T-helper 9 cell (primary cell): Measurements from ENCODE around the gene NUDT9.
"Not testable (repeated sequence)": the region's sequence is repeated elsewhere in the genome, so short reads cannot be mapped to it uniquely, and the experiment has no call there.

Source experiments
- DNase-seq: peaks from one replicate; pipeline ENCODE4 v3.0.0-alpha.2; 2020
- total RNA-seq, 2 donors: gene quantifications; one replicate each; lab custom pipeline; 2026; lab: John Stamatoyannopoulos, UW

NUDT9 gene, protein sequence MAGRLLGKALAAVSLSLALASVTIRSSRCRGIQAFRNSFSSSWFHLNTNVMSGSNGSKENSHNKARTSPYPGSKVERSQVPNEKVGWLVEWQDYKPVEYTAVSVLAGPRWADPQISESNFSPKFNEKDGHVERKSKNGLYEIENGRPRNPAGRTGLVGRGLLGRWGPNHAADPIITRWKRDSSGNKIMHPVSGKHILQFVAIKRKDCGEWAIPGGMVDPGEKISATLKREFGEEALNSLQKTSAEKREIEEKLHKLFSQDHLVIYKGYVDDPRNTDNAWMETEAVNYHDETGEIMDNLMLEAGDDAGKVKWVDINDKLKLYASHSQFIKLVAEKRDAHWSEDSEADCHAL
- total RNA-seq = 11.1 to 16.6 reads per million in 2 donors

DNA sequence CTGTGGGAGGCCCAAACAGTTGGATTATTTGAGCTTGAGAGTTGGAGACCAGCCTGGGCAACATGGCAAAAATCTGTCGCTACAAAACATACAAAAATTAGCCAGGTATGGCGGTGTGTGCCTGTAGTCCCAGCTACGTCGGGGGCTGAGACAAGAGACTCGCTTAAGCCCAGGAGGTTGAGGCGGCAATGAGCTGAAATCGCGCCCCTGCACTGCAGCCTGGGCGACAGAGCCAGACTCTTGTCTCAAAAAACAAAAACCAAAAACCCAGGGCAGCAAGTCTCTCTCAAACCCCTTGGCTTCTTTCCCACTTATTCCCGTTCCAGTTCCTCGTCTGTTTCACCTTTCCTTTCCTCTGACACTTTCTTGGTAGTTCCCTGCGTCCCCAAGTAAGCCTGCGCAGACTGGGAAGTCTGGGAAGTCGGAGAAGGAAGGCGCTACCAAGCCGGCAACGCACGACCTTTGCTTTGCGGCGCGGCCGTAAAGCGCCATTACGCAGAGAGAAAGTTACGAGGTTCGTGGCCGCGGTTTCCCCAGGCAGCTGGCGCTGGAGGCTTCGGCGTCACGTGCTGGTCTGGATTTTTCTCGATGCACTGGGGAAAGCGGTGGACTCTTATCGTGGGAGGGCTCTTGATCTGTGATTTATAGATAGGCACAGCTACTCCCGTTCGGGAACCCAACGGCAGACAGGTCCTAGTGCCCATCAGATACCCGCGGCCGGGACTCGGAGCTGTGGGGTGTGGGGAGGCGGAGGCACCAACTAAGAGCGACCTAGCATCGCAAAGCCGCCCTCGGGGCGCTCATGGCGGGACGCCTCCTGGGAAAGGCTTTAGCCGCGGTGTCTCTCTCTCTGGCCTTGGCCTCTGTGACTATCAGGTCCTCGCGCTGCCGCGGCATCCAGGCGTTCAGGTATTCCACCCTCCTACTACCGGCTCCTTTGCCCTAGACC is at the start of gene NUDT9:
TSS of gene NUDT9 (plus strand) at position 470 of the 949 bp plus-strand sequence. CDS start at position 803, 333 bp downstream.
- DNase-seq = peak; percentile 81

DNA sequence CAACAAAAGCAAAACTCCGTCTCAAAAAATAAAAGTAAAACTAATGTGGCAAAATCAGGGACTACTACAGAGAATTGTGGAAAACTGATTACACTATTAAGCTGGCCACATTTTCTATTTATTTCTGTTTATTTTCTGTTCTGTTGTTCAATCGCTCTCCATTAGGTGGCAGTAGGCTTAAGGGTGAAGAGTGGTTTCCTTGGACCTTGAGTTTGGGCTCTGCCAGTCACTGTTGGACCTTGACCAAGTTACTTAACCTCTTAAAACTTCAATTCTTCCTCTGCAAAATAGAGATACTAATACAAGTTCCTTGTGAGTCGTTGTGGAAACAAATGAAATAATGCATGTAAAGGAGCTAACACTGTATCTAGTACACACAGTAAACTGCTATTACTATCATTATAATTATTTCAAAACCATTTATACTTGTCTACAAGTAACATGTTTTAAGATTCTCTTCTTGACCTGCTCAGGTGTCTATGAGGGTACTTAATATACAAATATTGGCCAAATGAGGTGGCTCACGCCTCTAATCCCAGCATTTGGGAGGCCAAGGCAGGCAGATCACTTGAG is 46.6 kb upstream of the NUDT9 start:
- DNase-seq = no peak

DNA sequence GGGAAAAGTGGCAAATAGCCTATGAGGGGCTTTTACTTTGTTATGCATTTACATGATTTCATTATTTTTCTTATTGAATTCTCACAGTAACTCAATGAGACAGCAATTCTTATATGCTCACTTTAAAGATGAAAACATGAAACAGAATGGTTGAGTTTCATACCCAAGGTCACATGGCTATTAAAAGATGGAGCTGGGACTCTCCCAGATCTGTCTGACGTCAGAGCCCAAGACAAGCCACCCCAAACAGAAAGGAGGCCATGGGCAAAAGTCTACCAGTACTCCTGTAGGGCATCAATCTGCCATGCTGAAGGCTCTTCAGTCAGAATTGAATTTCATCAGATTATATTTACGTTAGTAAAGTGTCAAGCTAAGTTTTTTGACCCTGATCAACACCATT is 44.6 kb upstream of the NUDT9 start:
- DNase-seq = no peak

DNA sequence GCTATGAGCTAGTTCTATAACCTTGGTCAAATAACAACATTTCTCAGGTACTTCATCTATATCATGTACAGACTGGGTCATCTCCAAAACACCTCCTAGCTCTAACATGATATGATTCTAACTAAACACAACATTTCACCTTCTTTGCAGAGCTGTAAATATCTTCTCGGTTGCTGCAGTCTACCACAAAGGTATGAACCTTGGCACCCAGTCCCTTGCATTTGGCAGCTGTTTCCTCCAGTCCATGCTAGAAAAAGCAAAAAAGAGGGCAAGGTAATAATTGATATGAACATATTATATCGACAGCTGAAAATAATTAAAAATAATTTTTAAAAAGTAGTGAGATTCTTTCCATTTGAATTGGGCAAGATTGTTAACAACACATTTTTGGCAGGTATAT is 40.3 kb upstream of the NUDT9 start:
- DNase-seq = no peak

DNA sequence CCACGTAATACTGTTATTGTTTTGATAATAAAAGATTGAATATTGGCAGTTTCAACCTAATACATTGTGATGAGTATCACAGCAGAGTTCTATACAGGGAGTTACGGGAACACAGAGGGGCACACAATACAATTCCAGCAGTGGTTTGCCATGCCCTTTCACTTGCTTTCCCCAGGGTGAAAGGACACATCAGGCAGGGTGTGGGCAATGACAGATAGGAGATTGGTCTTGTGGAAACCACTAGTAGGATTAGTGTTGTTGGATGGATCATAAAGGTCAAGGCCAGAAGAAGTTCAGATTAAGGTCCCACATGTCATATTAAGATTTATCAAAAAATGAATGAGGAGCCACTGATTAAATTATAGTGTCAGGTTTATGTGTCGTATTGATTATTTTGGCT is 39.4 kb upstream of the NUDT9 start:
- DNase-seq = no peak

DNA sequence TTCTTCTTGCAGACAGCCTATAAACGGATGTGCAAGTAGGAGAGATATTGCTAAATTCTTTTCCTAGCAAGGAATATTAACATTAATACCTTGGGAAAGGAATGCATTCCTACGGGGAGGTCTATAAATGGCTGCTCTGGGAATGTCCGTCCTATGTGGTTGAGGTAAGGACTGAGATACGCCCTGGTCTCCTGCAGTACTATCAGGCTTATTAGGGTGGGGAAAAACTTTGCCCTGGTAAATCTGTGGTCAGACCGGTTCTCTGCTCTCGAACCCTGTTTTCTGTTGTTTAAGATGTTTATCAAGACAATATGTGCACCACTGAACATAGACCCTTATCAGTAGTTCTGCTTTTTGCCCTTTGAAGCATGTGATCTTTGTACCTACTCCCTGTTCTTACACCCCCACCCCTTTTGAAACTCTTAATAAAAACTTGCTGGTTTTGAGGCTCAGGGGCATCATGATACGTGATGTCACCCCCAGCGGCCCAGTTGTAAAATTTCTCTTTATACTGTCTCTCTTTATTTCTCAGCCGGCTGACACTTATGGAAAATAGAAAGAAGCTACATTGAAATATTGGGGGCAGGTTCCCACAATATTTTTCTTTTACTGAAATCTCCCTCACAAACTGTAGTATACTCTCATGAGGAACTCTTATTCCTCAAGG is 37.8 kb upstream of the NUDT9 start:
- DNase-seq = not testable (repeated sequence)

DNA sequence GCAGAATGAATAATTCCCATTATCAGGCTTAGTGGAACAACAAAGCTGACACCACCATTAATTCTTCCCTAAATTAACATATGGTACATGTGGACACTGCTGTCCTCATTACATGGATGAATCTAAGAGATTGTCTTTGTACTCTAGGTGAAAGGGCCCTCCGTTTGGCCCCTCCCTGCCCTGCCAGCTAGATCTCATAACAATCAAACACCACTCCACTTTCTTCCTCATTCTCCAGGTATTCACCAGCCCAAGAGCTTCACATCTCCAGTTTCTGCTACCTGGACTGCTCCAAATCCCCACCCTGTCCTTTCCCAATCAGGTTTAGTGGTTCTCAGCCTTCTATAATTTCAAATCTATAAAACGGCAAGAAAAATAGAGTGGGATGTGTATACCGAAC is 35.1 kb upstream of the NUDT9 start:
- DNase-seq = no peak

DNA sequence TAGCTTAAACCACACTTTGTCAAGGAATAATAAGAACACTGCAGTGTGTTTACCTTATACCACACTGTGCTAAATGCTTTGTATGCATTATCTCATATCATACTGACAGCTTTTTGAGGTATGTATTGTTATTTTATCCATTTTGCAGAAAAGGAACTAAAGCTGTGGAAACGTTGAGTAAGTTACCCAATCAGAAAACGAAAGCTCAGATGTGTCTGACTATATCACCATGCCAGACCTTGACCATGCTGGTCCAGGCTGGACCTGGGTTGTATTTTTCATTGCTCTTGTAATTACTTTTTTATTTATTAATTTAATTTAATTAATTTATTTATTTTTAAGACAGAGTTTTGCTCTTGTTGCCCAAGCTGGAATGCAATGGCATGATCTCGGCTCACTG is 33.5 kb upstream of the NUDT9 start:
- DNase-seq = no peak

DNA sequence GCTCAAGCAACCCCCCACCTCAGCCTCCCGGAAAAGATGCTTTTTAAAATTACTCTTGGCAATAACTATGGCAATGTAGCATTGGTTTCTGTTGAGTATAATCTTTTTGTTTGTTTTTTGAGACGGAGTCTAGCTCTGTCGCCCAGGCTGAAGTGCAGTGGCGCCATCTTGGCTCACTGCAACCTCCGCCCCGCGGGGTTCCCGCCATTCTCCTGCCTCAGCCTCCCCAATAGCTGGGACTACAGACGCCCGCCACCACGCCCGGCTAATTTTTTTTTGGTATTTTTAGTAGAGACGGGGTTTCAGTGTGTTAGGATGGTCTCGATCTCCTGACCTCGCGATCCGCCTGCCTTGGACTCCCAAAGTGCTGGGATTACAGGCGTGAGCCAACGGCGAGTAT is 32.3 kb upstream of the NUDT9 start:
- DNase-seq = not testable (repeated sequence)

DNA sequence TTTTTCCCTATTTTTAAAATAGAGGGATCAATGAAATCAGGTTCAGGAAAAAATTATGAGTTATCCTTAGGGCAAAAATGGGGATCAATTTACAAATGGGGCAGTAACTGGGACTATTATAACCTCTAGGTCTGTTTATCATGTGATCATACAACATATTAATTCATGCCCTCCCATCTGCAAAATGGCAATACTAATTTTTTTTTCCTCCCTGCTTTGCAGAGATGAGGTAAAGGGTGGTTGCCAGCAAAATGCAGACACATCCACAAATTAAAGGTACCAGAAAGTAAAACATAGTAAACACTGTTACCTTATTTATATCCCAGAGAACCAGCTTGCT is 31.9 kb upstream of the NUDT9 start:
- DNase-seq = no peak

DNA sequence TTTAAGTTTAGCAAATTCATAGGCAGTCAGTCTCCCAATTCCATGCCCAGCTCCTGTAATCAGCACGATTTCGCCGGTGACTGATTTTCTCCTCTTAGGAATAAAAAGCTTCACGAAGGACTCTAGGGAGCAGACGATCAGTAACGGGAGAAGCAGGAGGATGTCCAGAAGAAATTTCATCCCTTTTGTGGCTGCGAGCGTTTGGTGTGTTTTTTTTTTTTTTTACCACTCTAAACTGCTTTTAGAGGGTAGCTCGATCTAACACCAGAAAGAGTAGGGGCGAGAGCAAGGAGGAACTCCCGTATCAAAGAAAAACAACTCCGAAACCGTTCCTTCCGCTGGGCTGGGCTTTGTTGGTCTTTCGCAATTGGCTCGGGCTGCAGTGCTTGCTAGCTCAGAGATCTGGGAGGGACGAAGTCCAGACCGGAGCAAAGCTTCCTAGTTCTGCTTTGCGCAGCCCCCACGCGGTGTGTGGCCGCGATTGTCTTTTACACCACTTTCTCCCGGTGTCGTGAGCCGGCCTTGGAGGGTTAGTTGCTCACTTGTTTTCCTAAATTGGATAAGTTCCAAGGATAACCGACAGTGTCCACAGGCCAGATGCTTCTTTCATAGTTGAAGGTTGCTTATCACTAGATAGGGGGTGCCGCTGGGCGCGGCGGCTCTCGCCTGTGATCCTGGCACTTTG is 31.3 kb upstream of the NUDT9 start, which contains the start of gene HSD17B11:
TSS of gene HSD17B11 (minus strand) at position 298 of the 685 bp plus-strand sequence. CDS start at position 180, 118 bp downstream.
- DNase-seq = peak; percentile 68

DNA sequence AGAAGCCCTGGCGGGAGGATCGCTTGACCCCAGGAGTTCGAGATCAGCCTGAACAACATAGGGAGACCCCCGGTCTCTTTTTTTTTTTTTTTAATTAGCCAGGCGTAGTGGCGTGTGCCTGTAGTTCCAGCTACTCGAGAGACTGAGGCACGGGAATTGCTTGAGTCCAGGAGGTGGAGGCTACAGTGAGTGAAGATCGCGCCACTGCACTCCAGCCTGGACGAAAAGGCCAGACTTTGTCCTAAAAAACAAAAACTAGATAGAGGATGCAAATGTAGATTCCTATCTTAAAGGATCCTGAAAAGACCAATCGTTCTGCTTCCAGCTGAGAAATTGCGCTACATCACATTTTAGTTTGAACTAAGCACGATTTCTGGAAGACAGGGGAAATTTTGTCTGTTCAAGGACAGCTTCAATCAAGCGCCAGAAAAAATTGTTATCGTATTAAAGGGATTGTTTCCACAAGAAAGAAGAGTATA is 30.8 kb upstream of the NUDT9 start:
- DNase-seq = no peak

DNA sequence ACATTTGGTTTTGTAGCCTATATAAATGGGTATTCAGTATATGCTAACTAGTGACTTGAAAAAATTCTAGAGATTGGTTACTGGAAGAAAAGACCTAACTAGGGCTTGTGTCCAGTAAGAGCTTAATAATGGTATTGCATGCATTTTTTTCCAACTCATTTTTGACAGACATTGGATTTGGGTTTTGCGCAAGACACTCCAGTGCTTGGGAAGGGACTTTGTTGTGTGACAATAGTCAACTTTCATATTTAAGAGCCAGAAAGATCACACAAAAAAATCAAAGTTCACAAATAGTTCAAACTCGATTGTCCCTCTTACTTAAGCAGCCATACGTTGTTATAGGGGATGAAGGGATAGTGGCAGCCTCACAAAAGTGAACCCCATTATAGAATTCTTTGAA is 30.2 kb upstream of the NUDT9 start:
- DNase-seq = no peak

DNA sequence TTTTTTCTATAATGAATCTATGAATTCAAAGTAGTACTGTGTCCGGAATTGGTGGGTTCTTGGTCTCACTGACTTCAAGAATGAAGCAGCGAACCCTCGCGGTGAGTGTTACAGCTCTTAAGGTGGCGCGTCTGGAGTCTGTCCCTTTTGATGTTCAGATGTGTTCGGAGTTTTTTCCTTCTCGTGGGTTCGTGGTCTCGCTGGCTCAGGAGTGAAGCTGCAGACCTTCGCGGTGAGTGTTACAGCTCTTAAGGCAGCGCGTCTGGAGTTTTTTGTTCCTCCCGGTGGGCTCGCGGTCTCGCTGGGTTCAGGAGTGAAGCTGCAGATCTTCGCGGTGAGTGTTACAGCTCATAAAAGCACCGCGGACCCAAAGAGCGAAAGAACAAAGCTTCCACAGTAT is 27.3 kb upstream of the NUDT9 start:
- DNase-seq = not testable (repeated sequence)

DNA sequence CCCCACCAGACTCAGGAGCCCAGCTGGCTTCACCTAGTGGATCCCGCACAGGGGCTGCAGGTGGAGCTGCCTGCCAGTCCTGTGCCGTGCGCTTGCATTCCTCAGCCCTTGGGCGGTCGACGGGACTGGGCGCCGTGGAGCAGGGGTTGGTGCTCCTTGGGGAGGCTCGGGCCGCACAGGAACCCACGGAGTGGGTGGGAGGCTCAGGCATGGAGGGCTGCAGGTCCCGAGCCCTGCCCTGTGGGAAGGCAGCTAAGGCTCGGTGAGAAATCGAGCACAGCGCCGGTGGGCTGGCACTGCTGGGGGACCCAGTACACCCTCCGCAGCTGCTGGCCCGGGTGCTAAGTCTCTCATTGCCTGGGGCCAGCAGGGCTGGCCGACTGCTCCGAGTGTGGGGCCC is 26.5 kb upstream of the NUDT9 start:
- not testable (repeated sequence) for DNase-seq

DNA sequence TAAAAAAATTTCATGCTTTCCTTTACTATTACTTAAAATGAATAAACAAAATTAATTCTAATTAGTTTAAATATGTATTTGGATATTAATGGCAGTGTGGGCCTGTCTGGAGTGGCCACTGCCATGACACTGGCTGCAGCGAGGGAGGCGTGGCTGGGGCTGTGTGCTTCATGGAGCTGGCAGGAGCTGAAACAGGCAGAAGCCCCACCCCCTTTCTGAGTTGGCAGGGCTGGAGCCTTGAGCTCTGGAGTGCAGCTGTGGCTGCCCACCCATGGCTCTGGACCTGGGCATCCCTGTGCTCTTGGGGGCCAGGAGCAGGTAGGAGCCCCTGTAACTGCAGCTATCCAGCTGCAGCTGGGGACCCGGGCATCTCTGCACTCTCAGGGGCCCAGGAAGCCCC is 23.2 kb upstream of the NUDT9 start:
- DNase-seq = no peak

DNA sequence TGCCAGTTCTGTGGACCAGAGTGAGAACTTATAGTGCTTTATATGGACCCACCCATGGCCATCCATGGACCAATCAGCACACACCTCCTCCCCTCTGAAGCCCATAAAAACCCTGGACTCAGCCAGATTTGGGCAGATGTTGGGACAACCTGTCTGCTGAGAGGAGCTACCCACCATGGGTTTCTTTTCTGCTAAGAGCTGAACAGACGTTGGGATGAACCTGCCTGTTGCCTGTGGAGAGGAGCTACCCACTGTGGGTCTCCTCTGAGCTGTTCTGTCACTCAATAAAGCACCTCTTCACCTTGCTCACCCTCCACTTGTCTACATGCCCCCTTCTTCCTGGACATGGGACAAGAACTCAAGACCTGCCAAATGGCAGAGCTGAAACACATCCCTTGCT is 22.4 kb upstream of the NUDT9 start:
- no peak for DNase-seq

DNA sequence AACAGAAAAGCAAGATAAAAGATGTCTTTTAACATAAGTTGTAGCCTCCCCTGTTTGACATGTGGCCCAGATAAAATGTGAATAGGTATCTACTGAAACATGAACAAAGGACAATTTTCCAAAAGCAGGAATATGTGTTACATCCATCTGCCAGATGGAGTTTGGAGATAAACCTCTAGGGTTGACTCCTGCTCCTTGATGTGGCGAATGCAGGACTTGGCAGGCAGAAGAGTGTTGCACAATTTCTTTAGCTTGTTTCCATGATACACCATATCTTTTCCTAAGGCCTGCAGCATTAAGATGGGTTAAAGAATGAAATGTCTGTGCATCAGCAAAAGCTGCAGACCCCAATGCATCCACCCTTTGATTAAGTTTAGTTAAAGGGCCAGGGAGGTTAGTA is 18.6 kb upstream of the NUDT9 start:
- not testable (repeated sequence) for DNase-seq

DNA sequence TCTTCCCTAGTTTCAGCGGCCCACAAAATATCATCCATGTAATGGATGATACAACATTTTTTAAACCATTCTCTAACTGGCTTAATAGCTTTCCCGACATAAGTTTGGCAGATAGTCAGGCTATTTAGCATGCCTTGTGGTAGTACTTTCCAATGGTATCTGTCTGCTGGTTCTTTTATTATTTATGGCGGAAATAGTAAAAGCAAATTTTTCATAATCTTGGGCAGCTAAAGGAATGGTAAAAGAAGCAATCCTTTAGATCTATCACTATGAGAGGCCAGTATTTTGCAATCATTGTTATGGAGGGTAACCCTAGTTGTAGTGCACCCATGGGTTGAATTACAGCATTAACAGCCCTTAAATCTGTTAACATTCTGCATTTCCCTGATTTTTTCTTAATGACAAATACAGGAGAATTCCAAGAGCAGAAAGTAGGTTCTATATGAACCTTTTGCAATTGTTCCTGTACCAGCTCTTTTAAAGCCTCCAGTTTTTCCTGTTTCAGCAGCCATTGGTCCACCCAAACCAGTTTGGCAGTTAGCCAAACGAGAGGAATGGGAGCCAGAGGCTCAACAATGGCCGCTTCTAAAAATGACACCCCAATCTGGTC is 17.1 kb upstream of the NUDT9 start:
- DNase-seq = no peak

DNA sequence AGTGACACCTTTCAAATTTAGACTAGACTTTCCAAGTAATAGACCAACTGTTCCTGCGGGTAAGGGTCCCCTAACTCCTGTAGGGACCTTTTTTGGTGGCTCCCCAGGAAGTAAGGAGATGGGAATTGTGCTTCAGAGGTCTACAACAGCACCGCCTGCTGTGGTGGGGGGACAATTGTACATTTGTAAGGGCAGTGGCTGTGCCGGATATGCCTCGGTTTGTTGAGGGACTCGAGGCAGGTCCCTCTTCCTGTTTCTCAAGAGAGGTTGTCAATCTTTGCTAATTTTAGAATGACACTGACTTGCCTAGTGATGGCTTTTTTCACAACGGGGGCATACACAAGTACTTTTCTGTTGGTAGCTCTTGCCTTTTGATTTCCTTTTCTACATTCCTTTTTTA is 15.9 kb upstream of the NUDT9 start:
- DNase-seq = no peak

DNA sequence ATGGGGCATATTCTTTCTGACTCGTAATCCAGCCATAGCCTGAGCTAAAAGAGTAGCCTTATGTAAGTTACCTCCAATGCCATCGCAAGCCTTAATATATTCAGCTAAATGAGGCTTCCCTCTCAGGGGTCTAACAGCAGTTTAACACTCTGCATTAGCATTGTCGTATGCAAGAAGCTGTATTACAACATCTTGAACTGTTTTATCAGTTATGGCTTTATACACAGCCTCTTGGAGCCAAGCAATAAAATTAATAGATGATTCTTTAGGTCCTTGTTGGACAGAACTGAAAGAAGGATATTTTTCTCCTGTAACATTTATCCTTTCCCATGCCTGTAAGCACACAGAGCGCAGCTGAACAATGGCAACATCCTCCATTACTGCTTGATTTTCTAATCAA is 15.5 kb upstream of the NUDT9 start:
- DNase-seq = not testable (repeated sequence)
